ENCODE measurements around the gene INTS11. TPM values are rescaled to one million over a fixed set of nuclear protein-coding genes. Genes with fewer than 3 reads are reported as not detected.

The INTS11 gene
- polyA plus RNA-seq, 1 experiment: 52.8 TPM

- POLR2A ChIA-PET: interaction anchor here (0.7 kb wide), 1 partner anchor 14 kb away, joined by 3 read pairs; the partner anchor contains the start of gene AURKAIP1
- H3K9me3 ChIP-seq (ENCODE audit: control insufficient read depth, insufficient read depth, low read length): no peaks in the 10 kb centered on the region; the same call in 1 of the 2 replicates
- H3K27ac ChIP-seq (ENCODE audit: low read depth, low read length): peak overlapping the region; percentile 99
- CTCF ChIA-PET: no interaction called here
- H3K27me3 ChIP-seq (ENCODE audit: control insufficient read depth, insufficient read depth, low read length): no peaks in the 10 kb centered on the region
- no peak overlapping the region for H3K4me3 ChIP-seq (ENCODE audit: low read depth, low read length)
- DNase-seq (ENCODE audit: low read depth, low spot score): peak; percentile 86
- TF ChIP-seq, protein P1, sequence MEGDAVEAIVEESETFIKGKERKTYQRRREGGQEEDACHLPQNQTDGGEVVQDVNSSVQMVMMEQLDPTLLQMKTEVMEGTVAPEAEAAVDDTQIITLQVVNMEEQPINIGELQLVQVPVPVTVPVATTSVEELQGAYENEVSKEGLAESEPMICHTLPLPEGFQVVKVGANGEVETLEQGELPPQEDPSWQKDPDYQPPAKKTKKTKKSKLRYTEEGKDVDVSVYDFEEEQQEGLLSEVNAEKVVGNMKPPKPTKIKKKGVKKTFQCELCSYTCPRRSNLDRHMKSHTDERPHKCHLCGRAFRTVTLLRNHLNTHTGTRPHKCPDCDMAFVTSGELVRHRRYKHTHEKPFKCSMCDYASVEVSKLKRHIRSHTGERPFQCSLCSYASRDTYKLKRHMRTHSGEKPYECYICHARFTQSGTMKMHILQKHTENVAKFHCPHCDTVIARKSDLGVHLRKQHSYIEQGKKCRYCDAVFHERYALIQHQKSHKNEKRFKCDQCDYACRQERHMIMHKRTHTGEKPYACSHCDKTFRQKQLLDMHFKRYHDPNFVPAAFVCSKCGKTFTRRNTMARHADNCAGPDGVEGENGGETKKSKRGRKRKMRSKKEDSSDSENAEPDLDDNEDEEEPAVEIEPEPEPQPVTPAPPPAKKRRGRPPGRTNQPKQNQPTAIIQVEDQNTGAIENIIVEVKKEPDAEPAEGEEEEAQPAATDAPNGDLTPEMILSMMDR (IDR thresholded peaks at IDR 0.05; ENCODE audit: low read depth, low read length): no peak
Observed at GRCh38 chr1:1360506-1361169, 36.2 kb upstream of the INTS11 start.

DNA sequence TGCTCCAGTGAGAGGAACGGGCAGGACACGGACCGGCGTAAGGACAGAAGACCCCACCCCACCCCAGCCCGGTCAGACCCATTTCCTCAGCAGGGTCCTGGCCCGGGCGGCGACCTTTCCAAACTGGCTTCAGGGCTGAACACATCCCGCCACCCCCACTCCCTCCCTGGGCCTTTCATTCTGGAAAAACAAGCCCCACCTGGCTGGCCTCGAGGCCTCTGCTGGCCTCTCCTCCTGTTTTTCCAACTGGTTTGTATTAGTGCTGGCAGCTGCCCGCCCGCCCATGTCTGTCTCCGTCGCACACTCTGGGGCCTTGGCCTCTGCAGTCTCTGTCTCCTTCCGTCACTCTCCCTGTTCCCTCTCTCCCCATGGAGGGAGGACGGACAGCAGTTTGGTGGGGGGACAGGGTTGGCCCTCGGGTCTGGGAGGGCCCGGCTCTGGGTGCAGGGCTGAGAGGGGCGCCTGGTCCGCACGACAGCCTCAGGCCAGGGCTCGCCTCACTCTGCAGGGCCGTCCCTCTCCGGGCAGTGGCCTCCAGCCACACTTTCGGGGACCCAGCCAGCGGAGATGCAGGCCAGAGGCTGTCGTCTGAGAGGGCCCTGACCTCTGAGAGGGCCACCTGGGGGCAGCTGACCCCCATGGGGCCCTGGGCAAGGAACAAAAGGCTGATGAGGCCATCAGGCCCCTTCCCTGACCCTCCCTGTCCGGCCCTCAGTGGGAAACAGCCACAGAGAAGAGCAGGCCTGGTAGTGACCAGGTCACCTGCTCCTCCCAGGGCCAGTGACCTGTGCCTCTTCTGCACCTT is 35.4 kb upstream of the INTS11 start:
- POLR2A ChIA-PET: interaction anchor here (0.5 to 0.7 kb wide), 2 partner anchors 15 to 62 kb away, joined by 3 to 7 read pairs; partner anchors contain the start of gene AURKAIP1
- TF ChIP-seq, protein P1 (IDR thresholded peaks at IDR 0.05; ENCODE audit: low read depth, low read length): no peak
- peak overlapping the region; percentile 4; the same call in 1 of the 2 replicates for H3K4me3 ChIP-seq (ENCODE audit: low read depth, low read length)
- H3K9me3 ChIP-seq (ENCODE audit: control insufficient read depth, insufficient read depth, low read length): no peaks in the 10 kb centered on the region; the same call in 1 of the 2 replicates
- CTCF ChIA-PET: no interaction called here
- peak overlapping the region; percentile 99 for H3K27ac ChIP-seq (ENCODE audit: low read depth, low read length)
- DNase-seq (ENCODE audit: low read depth, low spot score): no peak
- H3K27me3 ChIP-seq (ENCODE audit: control insufficient read depth, insufficient read depth, low read length): no peaks in the 10 kb centered on the region

- Histone ChIP-seq H3K9me3 (ENCODE audit: control insufficient read depth, insufficient read depth, low read length) (no peaks in the 10 kb centered on the region; the same call in 1 of the 2 replicates), H3K27ac (ENCODE audit: low read depth, low read length) (peak overlapping the region; percentile 99), H3K27me3 (ENCODE audit: control insufficient read depth, insufficient read depth, low read length) (no peaks in the 10 kb centered on the region), H3K4me3 (ENCODE audit: low read depth, low read length) (peak overlapping the region; percentile 84)
- peak; percentile 47 for DNase-seq (ENCODE audit: low read depth, low spot score)
- ChIA-PET POLR2A (interaction anchor here (0.5 to 2.4 kb wide), 3 partner anchors 13 to 63 kb away, joined by 5 to 16 read pairs (median 7); partner anchors contain the start of gene AURKAIP1), CTCF (no interaction called here)
- TF ChIP-seq, protein P1 (IDR thresholded peaks at IDR 0.05; ENCODE audit: low read depth, low read length): no peak
Observed at GRCh38 chr1:1359308-1359663, 34.8 kb upstream of the INTS11 start.

DNA sequence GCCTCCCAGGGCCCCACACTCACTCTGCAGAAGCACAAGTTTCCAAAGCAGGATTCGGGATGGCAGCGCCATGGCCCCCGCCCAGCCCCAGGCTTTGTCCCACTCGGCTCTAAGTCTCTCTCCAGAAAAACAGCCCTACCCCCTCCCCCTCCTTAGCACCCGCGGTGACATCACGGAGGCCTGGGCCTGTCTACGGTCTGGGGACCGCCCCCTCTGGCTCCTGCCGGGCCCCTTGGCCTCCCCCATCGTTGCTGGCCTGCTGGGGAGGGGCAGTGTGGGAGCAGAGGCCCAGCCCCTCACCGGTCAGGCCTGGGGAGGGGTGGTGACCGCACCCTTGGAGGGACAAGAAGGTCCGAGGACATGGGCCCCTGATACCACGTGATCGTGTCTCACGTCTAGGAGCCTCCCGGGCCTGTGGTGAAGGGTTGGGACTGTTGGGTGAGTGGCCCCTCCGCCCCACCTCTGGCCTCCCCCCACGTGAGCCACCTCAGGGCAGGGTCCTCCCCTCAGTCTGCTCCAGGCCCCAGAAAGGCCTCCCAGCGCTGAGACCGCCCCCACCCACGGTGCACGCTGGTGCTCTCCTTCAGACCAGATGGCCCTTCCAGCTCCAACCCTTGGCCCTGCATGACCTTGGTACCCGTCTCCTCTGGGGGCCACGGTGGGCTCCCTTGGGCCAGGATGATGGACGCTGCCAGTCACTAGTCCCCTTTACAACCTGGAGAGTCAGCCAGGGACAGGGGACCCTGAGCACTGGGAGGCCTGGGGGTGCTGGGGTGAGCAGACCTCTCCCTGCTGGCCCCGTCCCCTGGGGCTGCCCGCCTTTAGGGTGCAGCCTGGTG is 34.2 kb upstream of the INTS11 start, which contains the start of gene MXRA8:
Gene MXRA8 (minus strand): TSS at position 123 of the 839 bp plus-strand sequence. CDS start 51 bp downstream, at position 72.
- peak; percentile 58 for DNase-seq (ENCODE audit: low read depth, low spot score)
- H3K4me3 ChIP-seq (ENCODE audit: low read depth, low read length): peak within 1 kb of the TSS; percentile 84
- POLR2A ChIA-PET: interaction anchor here (1.0 to 2.4 kb wide), 3 partner anchors 11 to 16 kb away, joined by 5 to 16 read pairs (median 7); partner anchors contain the start of gene AURKAIP1
- TF ChIP-seq, protein P1 (IDR thresholded peaks at IDR 0.05; ENCODE audit: low read depth, low read length): no peak
- H3K9me3 ChIP-seq (ENCODE audit: control insufficient read depth, insufficient read depth, low read length): no peaks in the 10 kb centered on the region; the same call in 1 of the 2 replicates
- CTCF ChIA-PET: no interaction called here
- H3K27ac ChIP-seq (ENCODE audit: low read depth, low read length): peak within 1 kb of the TSS; percentile 99
- H3K27me3 ChIP-seq (ENCODE audit: control insufficient read depth, insufficient read depth, low read length): no peaks in the 10 kb centered on the region
